Fibroblast of pulmonary artery (primary cell): ENCODE data around the gene BCAR1.

Source experiments
- DNase-seq: peaks from one replicate; pipeline ENCODE4 v3.0.0-alpha.2; 2010; ENCODE audit warnings: low read depth
- H3K4me3 ChIP-seq: replicated peaks from 2 replicates; pipeline ENCODE4 v1.5.1; 2011; ENCODE audit warnings: low read depth, mild to moderate bottlenecking, control low read depth, low read length, moderate library complexity
- TF ChIP-seq, protein P1 (sequence below): IDR thresholded peaks from 2 replicates; pipeline ENCODE4 v1.5.1; 2011; ENCODE audit warnings: mild to moderate bottlenecking, control low read depth, low read length, inconsistent platforms; ENCODE audit errors: missing control alignments

The BCAR1 gene

DNA sequence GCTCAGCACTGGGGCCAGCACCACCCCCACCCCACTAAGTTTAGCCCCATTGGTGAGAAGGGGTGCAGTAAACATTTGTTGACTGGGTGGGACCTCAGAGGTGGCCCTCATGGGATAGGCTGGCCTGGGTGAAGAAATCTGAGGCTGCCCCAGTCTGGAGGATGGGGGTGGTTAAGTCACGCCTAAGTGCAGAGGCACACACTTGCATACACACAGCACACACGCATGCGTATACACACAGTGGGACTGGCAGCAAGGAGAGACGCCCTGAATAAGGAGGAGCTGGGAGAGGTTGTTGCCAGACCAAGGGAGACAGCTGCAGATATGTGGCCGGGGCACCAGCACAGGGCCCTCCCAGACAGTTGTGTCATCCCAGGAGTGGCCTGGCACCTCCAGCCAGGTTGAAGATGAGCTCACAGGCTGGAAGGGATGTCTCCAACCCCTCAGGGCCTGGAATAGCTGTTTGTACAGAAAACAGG lies 3.0 kb upstream of the BCAR1 start:
- TF ChIP-seq, protein P1, sequence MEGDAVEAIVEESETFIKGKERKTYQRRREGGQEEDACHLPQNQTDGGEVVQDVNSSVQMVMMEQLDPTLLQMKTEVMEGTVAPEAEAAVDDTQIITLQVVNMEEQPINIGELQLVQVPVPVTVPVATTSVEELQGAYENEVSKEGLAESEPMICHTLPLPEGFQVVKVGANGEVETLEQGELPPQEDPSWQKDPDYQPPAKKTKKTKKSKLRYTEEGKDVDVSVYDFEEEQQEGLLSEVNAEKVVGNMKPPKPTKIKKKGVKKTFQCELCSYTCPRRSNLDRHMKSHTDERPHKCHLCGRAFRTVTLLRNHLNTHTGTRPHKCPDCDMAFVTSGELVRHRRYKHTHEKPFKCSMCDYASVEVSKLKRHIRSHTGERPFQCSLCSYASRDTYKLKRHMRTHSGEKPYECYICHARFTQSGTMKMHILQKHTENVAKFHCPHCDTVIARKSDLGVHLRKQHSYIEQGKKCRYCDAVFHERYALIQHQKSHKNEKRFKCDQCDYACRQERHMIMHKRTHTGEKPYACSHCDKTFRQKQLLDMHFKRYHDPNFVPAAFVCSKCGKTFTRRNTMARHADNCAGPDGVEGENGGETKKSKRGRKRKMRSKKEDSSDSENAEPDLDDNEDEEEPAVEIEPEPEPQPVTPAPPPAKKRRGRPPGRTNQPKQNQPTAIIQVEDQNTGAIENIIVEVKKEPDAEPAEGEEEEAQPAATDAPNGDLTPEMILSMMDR: no peak
- no peak overlapping the region for H3K4me3 ChIP-seq
- peak; percentile 68 for DNase-seq

- H3K4me3 ChIP-seq: peak overlapping the region; percentile 14
- DNase-seq: peak; percentile 89
- TF ChIP-seq, protein P1: no peak
Measured at GRCh38 chr16:75252946-75253911, 1.8 kb upstream of the BCAR1 start.

GRCh38 chr16:75252049-75252864 lies 833 bp upstream of the BCAR1 start:
- H3K4me3 ChIP-seq: peak overlapping the region; percentile 2
- TF ChIP-seq, protein P1: no peak

DNA sequence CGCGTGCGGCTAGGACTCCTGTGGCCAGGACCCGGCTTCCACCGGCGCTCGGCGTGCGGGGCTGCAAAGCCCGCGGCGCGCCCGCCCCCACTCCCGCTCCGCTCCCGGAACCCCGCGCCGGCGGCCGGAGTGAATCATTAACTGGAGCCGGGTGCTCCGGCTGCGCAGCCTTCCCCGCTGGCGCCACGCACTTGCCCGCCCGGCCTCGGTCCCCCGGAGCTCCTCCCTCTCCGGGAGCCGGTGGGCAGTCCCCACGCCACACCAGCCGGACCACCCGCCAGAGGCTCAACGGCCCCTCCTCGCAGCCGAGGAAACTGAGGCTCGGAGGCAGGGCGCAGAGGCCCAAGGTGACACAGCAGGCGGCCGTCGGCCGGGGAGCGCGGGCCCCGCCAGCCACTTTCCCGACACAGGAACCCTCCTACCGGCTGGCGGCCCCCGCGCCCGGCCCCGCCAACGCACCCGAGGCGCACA lies 580 bp downstream of the BCAR1 start:
- DNase-seq: no peak
- peak overlapping the region; percentile 71 for H3K4me3 ChIP-seq
- TF ChIP-seq, protein P1: no peak

More at GRCh38 chr16:75252049-75252864, 833 bp upstream of the BCAR1 start:
- DNase-seq: no peak

- peak overlapping the region; percentile 71 for H3K4me3 ChIP-seq
- TF ChIP-seq, protein P1: no peak
Measured at GRCh38 chr16:75250089-75250808, 1.2 kb downstream of the BCAR1 start.

DNA sequence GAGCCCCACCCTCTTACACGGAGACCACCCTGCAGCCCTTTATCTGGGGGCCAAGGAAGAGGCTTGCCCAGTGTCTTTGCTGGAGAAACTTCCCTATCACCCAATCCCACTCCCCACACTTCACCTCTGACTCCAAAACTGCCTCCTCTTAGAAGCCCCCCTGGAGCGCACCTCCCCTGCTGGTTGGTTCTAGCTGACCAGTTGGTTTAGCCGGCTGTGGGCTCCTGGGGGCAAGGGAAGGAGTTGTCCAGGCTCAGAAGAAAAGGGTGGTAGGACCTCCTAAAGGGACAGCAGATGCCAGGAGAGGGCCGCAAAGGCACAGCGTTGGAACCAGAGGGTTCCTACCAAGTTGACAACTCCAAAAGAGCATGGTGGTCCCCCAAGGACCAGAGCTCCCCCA lies 2.0 kb downstream of the BCAR1 start:
- TF ChIP-seq, protein P1: no peak
- no peak for DNase-seq
- peak overlapping the region; percentile 71 for H3K4me3 ChIP-seq

More at GRCh38 chr16:75250089-75250808, 1.2 kb downstream of the BCAR1 start:
- no peak for DNase-seq
